ENCODE data around the gene ALOX5.
"Not testable (repeated sequence)": the region's sequence is repeated elsewhere in the genome, so short reads cannot be mapped to it uniquely, and the experiment has no call there.

The ALOX5 gene

DNA sequence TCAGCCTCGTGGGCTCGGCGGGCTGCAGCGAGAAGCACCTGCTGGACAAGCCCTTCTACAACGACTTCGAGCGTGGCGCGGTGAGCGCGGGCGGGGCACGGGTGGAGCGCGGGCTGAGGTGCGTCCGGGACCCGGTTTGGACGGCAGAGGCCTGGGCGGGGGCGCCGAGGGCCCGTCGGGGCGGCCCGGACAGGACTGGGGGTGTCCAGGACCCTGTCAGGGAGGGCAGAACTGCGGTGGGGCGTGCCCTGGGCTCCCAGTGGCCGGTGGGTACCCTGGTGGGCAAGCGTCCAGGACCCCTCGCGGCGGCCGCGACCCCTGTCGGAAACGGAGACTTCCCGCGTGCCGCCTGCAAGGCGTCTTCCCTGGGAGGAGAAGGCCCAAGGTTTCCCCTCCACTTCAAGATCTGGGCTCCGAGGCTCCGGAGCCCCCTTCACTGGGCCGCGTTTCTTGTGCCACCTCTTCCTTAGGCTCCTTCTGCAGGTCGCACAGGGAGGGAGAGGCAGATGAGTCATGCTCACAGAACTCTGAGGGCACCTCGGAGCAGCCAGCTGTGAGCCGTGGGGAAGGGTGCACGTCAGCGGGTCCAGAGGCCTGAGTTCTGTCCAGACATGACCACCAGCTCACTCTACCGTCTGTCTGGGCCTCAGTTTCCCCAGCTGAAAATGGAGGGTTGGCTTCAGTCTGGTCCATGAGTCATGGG lies 485 bp downstream of the ALOX5 start:
- DNase-seq (ENCODE audit: low read depth) = no peak

DNA sequence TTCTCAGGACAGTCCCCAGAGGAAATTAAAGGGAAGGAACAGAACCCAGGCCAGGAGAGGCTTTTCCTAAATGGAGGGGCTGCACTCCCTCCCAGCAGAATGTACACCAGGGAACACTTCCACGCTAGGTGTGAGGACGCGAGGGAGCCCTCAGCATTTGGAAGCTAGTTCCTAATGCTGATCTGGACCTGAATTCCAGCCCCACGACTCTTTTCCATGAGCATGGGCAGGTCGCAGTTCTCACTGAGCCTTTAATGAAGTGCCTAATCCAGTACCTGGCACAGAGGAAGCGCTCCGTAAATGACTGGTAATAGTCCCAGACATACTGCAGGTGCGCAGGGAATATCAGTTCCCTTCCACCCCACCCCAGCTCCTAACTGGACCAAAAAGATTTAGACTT lies 1.1 kb downstream of the ALOX5 start:
- DNase-seq (ENCODE audit: low read depth) = no peak

- DNase-seq (ENCODE audit: low read depth) = no peak
These were observed 1.8 kb downstream of the ALOX5 start for GRCh38 chr10:45375716-45376231.

GRCh38 chr10:45376371-45376801 lies 2.4 kb downstream of the ALOX5 start:
- no peak for DNase-seq (ENCODE audit: low read depth)

- no peak for DNase-seq (ENCODE audit: low read depth)
These were observed 3.3 kb downstream of the ALOX5 start for GRCh38 chr10:45377321-45377720.

GRCh38 chr10:45377858-45378257 lies 3.8 kb downstream of the ALOX5 start:
- DNase-seq (ENCODE audit: low read depth) = no peak

DNA sequence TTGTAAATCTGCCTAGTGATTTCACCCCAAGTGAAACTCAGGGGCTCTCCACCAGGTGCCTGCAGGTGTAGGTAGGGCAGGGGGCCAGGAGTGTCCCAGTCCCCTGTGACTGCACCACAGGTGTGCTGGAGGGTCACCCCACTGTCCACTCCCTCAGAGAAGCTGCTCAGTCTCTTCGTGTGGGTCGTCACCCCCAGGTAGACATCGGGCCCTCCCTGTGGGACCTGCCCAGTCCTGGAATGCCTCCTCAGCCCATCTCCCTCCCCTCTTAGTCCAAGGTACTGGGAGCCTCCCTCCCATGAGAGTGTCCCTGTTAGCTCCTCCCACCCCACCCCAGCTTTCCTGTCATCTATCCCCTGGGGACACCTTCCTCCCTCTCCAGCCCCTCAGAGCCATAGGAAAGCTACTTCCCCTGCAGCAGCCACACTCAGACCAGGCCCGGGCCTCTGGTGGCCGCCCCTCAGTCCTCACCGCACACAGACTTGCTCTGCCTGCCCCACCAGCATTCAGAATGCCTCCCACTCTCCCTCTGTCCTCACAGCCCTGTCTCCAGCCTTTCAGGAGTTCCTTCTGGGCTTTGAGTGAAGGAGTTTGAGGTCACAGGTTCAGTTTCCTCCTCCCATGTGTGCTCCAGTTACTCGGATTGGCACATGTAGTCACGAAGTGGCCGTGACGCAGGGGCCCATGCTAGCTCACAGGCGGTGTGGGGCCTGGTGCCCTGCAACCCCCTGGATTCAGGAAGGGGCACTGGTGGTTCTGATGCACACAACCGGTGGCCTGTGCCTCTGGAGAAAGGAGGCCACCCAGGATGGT lies 5.1 kb downstream of the ALOX5 start:
- no peak for DNase-seq (ENCODE audit: low read depth)

- no peak for DNase-seq (ENCODE audit: low read depth)
These were observed 6.0 kb downstream of the ALOX5 start for GRCh38 chr10:45379891-45380540.

DNA sequence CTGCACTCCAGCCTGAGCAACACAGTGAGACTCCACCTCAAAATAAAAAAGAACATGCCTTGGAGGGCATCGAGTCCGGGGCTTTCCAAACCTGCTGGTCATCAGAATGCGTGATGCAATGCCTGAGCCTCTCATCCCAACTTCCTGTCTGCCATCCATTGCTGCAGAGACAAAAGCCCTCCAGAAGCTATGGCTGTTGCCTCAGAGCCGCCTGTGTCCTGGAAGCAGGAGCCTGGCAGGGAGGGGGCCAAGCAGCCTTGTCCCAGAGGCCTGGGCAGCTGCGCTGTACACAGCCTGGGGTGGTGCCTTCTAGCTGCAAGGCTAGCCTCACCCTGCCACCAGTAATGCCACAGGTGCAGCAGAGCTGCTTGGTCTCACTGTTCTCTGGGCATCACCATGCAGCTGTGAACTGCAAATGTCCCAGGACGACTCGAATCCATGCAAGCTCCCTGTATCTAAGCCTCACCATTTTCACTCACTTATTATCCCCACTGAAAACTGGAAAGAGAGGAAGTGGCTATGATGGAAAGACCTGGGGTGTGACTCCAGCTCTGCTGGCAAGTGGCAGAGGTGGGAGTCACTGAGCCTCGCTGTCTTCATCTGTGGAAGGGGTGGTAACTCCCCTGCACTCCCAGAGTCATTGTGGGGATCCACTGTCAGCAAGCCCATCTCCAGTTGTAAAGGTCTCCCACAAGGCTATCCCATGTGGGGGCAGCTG lies 7.0 kb downstream of the ALOX5 start:
- DNase-seq (ENCODE audit: low read depth) = no peak

GRCh38 chr10:45382591-45382990 lies 8.6 kb downstream of the ALOX5 start:
- no peak for DNase-seq (ENCODE audit: low read depth)

DNA sequence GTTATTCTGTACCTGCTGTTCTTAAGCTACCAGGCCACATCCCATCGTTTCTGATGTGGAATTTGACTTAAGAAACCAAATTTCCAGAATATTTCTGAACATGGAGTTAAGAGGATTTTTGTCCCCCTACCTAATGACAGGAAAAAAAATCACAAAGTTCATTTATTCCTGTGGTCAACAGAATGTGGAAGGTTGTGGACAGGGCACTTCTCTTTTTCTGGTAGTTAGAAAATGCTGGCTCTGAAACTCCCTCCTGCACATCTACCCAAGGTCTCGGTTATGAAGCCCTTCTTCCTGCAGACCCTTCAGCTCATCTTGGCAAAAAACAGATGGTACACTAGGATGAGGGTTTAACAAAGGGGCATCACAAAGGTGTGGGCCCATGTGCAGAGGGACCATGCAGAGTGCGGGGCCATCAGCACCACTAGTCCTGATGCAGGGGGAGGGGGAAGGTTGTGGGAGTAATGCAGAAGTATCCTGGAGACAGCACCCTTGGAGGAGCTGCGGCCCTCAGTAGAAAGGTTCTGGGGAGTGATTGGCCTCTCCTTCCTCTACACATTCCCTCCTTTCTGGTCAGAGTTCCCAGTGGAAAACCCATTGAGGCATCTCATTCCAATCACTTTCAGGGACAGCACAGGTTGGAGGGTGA lies 9.8 kb downstream of the ALOX5 start:
- DNase-seq (ENCODE audit: low read depth) = no peak

DNA sequence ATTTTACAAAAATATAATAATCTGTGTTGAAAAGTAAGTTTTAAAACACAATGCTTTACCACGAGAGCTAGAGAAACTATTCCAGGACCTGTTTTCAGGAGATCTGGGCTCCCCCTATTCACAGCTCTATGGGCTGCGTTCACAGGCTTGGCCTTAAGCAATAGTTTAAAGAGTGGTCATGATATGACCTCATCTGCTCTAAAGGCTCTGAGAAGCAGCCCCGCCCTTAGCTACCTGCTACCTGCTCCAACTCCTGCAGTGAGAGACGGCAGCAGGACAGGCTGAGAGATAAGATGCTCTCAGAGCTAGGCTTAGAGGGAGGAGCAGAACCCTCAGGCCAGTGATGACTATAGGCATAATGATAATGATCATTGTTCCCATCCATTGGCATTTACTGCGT lies 12.6 kb downstream of the ALOX5 start:
- no peak for DNase-seq (ENCODE audit: low read depth)

DNA sequence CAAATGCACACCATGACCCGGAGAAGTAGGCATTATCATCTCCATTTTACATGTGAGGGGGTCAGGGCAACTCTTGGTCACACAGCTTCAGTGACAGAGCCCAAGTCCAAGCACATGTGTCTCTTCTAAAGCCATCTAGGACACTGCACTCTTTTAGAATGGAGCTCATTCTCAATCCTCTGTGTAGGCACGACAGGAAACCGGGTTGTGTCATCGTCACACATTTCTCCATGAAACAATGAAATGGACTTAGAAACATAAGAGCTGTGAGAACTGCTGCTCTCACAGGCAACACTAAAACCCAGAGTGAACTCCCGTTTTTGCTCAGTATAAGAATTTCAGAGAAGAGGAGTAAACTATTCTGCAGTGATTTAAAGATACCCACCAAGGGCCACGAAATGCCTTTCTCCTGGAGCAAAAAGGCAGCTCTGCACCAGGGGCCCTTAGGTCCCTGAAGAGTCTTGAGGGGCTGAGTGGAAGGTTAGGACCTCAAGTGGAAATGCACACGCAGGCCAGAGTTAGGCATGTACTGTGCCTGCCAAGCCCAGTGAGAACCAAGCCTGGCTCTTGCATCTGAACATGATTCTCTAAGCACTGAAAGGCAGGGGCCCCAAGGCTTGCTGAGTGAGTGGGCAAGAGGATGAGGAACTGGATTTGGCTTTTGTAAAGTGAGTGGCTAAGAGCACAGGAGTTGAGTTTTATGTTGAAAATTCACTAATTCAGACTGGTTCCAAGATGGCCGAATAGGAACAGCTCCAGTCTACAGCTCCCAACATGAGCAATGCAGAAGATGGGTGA lies 13.3 kb downstream of the ALOX5 start:
- DNase-seq (ENCODE audit: low read depth) = no peak

- not testable (repeated sequence) for DNase-seq (ENCODE audit: low read depth)
These were observed 15.7 kb downstream of the ALOX5 start for GRCh38 chr10:45389671-45390070.

- DNase-seq (ENCODE audit: low read depth) = not testable (repeated sequence)
These were observed 17.6 kb downstream of the ALOX5 start for GRCh38 chr10:45391636-45392035.

DNA sequence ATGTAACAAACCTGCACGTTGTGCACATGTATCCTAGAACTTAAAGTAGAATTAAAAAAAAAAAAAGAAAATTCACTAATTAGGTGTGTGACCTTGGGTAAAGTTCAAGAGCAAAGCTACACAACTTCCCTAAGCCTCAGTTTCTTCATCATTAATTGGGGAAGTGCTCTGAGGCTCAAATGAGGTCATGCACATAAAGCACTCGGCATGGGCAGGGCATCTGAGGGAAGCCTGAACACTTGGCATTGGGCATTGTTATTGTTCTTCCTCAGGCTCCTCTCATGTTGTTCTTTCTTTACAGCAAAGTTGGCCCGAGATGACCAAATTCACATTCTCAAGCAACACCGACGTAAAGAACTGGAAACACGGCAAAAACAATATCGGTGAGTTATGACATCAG lies 21.5 kb downstream of the ALOX5 start:
- no peak for DNase-seq (ENCODE audit: low read depth)

DNA sequence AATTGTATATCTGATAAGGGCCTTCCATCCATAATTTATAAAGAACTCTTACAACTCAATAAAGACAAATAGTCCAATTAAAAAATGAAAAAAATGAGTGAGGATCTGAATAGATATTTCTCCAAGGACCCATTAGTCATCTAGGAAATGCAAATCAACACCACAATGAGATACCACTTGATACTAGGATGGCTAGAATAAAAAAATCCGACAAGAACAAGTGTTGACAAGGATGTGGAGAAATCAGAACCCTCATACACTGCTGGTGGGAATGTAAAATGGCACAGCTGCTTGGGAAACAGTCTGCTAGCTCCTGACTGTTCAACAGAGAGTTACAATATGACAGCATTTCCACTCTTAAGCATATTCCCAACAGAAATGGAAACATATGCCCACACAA lies 24.6 kb downstream of the ALOX5 start:
- no peak for DNase-seq (ENCODE audit: low read depth)

DNA sequence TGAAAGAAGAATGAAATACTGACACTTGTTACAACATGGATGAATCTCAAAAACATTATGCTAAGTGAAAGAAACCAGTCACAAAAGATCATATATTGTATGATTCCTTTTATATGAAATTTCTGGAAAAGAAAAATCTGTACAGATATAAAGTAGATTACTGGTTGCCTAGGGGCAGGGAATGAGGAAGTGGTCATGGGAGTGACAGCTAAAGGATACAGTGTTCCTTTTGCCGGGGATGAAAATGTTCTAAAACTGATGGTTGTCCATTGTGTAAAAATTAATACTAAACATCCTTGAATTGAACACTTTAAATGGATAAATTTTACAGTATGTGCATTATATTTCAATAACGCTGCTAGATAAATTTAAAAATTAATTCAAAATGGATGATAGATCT lies 25.1 kb downstream of the ALOX5 start:
- DNase-seq (ENCODE audit: low read depth) = no peak

- DNase-seq (ENCODE audit: low read depth) = no peak
These were observed 29.1 kb downstream of the ALOX5 start for GRCh38 chr10:45403151-45403550.

GRCh38 chr10:45404087-45404769 lies 30.2 kb downstream of the ALOX5 start:
- DNase-seq (ENCODE audit: low read depth) = no peak

Measured in stimulated activated CD8-positive, alpha-beta memory T cell treated with anti-CD3 and anti-CD28 coated beads, Interleukin-4, amount 100 ng/mL, for 24 hours (primary cell).